Activated T-cell treated with anti-CD3 and anti-CD28 coated beads, Interleukin-2, amount 50 U/mL, for 72 hours (primary cell): ENCODE measurements around the gene SLC44A3. TPM values are rescaled to one million over a fixed set of nuclear protein-coding genes. Genes with fewer than 3 reads are reported as not detected.

Experiments used
- ATAC-seq, 2 donors: fragments of 150-1000 bp; cut with Tn5 transposase; replicated peaks in 1 of 2; 2 replicates each; pipeline ENCODE4 v1.10.0; 2021; ENCODE audit warnings: moderate library complexity in 2 of 2, mild to moderate bottlenecking in 1 of 2
- DNase-seq, 2 donors: peaks; one replicate each; pipeline ENCODE4 v3.0.0; 2021 to 2022; ENCODE audit warnings: mixed read lengths in 1 of 2
- H3K27ac Mint-ChIP-seq: one replicate; pipeline ENCODE4 v1.8.0; 2022; ENCODE audit warnings: mild to moderate bottlenecking, moderate library complexity, mixed read lengths
- H3K27me3 Mint-ChIP-seq: one replicate; pipeline ENCODE4 v1.8.0; 2022; ENCODE audit warnings: low read depth, mixed read lengths
- H3K36me3 Mint-ChIP-seq, 2 donors: one replicate each; pipeline ENCODE4 v1.8.0; 2022; ENCODE audit warnings: mixed read lengths in 2 of 2, mild to moderate bottlenecking in 1 of 2; ENCODE audit not compliant: insufficient read depth in 2 of 2
- H3K4me1 Mint-ChIP-seq: one replicate; pipeline ENCODE4 v1.8.0; 2022; ENCODE audit warnings: low read depth, mixed read lengths
- H3K4me3 Mint-ChIP-seq, 2 donors: one replicate each; pipeline ENCODE4 v1.8.0; 2022; ENCODE audit warnings: mild to moderate bottlenecking in 2 of 2, mixed read lengths in 2 of 2, moderate library complexity in 2 of 2
- H3K9me3 Mint-ChIP-seq, 2 donors: one replicate each; pipeline ENCODE4 v1.8.0; 2022; ENCODE audit warnings: mixed read lengths in 2 of 2
- total RNA-seq, 2 donors: library from RNA; stranded (reverse); gene quantifications; one replicate each; pipeline ENCODE4 v1.2.3, GENCODE V29; 2022

The SLC44A3 gene
- total RNA-seq, 2 donors from 2014 or later = not detected

GRCh38 chr1:94790670-94791069 lies 29.5 kb upstream of the SLC44A3 start:
- no peaks in the 10 kb centered on the region for H3K9me3 Mint-ChIP-seq
- no peak for ATAC-seq
- no peak overlapping the region for H3K27ac Mint-ChIP-seq
- peaks cover 10% of the 10 kb centered on the region for H3K4me1 Mint-ChIP-seq
- no peak for DNase-seq
- no peaks in the 10 kb centered on the region for H3K36me3 Mint-ChIP-seq
- H3K27me3 Mint-ChIP-seq = peaks cover 12% of the 10 kb centered on the region
- no peak overlapping the region for H3K4me3 Mint-ChIP-seq

DNA sequence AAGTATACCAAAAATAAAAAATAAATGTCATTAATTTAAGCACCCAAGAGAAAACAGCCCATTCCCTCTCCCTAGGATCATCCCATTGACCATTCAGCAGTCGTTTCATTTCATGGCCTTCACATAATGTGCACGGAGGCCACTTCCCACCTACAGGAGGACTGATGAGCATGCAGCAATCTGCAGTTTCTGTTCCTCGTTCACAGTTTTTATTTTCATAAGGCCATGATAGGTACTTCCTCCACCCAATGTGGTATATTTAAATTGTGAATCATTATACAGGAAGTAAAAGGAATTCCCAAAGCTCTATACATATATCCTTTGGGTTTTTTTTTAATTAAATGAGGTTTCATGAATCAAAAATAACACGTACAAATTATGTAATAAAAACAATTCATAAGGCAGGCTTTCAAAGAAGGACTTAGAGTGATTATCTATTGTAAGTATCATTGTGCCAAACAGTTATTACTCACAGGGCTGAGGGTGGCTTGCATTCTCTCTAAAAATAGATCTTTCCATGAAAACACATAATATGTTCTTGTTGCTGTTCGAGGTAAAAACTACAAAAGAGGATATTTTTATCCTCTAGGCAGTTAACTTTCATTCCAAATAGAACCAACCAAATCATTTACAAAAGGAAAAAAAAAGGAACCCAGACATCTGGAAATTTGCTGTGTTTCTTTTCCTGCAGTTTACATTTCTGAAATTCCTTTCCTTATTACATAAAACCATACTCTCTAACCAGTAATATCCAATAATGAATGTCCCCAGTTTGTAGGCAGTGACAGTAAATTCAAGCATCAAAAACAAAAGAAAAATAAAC lies 27.5 kb upstream of the SLC44A3 start:
- no peak overlapping the region for H3K4me3 Mint-ChIP-seq
- DNase-seq (no peak), ATAC-seq (no peak)
- peaks cover 10% of the 10 kb centered on the region for H3K4me1 Mint-ChIP-seq
- no peak overlapping the region for H3K27ac Mint-ChIP-seq
- H3K36me3 Mint-ChIP-seq = no peaks in the 10 kb centered on the region
- H3K9me3 Mint-ChIP-seq = no peaks in the 10 kb centered on the region
- H3K27me3 Mint-ChIP-seq = no peaks in the 10 kb centered on the region

DNA sequence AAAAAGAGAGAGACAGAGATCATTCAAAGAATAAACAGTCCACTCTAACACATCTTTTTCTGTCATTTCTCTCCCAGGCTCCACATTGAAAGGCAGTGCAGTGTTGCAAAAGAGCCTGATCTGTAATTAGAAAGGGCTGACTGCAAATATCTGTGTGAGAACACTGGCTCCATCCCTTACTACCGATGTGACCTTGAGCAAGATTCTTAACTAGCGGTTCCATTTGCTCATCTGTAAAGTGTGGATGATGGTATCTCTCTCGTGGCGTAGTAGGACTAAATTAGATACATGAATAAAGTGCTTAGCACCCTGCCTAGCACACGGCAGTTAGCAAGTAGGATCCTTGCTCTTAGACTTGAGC lies 26.9 kb upstream of the SLC44A3 start:
- DNase-seq = no peak
- peaks cover 10% of the 10 kb centered on the region for H3K4me1 Mint-ChIP-seq
- H3K27me3 Mint-ChIP-seq = no peaks in the 10 kb centered on the region
- ATAC-seq = no peak
- no peak overlapping the region for H3K27ac Mint-ChIP-seq
- no peaks in the 10 kb centered on the region for H3K36me3 Mint-ChIP-seq
- no peaks in the 10 kb centered on the region for H3K9me3 Mint-ChIP-seq
- H3K4me3 Mint-ChIP-seq = no peak overlapping the region

- DNase-seq = no peak
- Mint-ChIP-seq H3K36me3 (no peaks in the 10 kb centered on the region), H3K27ac (no peak overlapping the region), H3K4me3 (no peak overlapping the region), H3K4me1 (peaks cover 10% of the 10 kb centered on the region), H3K9me3 (no peaks in the 10 kb centered on the region), H3K27me3 (no peaks in the 10 kb centered on the region)
- no peak for ATAC-seq
These were observed 24.7 kb upstream of the SLC44A3 start for GRCh38 chr1:94795434-94795833.

DNA sequence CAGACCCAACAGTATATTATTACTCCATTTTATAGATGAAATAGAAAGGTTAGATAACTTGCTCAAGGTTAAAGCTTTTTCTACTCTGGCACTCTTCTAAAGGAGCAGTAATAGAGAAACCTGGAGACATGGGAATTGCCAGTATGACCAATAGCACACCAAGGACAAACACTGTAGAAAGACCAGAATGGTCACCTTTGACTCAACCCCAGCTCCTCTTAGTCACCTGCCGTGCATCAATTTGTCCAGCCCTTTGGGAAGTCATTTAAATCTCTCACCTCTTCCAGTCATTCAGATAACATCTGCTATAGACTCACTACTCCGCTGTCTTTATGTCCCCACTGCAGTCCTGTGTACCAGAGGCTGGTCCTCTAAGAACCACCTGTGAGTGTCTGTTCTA lies 23.9 kb upstream of the SLC44A3 start:
- Mint-ChIP-seq H3K9me3 (no peaks in the 10 kb centered on the region), H3K27ac (no peak overlapping the region), H3K4me1 (peaks cover 10% of the 10 kb centered on the region), H3K27me3 (no peaks in the 10 kb centered on the region), H3K4me3 (no peak overlapping the region), H3K36me3 (no peaks in the 10 kb centered on the region)
- no peak for ATAC-seq
- DNase-seq = no peak

DNA sequence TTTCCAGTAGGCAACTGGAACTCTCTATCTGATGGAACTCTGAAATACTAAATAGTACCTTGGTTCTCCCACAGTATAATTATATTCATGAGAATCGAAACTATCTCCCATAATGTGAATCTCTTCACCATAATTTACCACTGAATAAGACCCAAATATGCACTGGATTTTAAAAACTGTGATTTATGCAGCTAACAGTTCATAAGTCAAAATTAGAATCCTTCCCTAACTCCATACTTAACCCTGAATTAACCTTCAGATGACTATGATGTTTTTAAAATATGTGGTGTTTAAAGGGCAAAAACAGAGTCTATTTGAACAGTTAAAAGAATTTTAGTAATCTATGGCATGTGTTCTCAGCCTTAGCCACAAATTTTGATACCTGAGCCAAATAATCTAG lies 22.9 kb upstream of the SLC44A3 start:
- H3K27me3 Mint-ChIP-seq = no peaks in the 10 kb centered on the region

DNA sequence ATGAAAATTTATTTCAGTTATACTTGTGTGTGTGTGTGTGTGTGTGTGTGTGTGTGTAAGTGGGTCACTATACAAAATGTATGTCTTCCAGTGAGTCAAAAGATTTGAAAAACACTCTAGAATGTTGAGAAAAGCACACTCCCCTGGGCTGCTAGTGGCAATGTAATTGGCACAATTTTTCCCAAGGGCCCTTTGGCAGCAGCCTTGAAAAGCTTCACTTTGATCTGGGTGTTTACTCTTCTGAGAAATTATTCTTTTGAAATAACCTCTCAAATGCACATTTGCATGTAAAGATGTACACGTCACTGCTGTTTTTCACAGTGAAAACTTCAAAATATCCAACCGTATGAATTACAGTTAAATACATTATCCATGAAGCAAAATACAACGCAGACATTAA lies 22.1 kb upstream of the SLC44A3 start:
- no peak overlapping the region for H3K4me3 Mint-ChIP-seq
- ATAC-seq (no peak), DNase-seq (no peak)
- H3K9me3 Mint-ChIP-seq = no peaks in the 10 kb centered on the region
- no peaks in the 10 kb centered on the region for H3K36me3 Mint-ChIP-seq
- H3K27ac Mint-ChIP-seq = peak overlapping the region; percentile 31
- H3K27me3 Mint-ChIP-seq = no peaks in the 10 kb centered on the region
- H3K4me1 Mint-ChIP-seq = peaks cover 7% of the 10 kb centered on the region

More for the DNA sequence above, 22.9 kb upstream of the SLC44A3 start:
- Mint-ChIP-seq H3K36me3 (no peaks in the 10 kb centered on the region), H3K9me3 (no peaks in the 10 kb centered on the region), H3K4me3 (no peak overlapping the region), H3K4me1 (peaks cover 11% of the 10 kb centered on the region), H3K27ac (no peak overlapping the region)
- ATAC-seq (no peak), DNase-seq (no peak)

- Mint-ChIP-seq H3K9me3 (no peaks in the 10 kb centered on the region), H3K4me1 (peaks cover 7% of the 10 kb centered on the region), H3K36me3 (no peaks in the 10 kb centered on the region), H3K4me3 (no peak overlapping the region), H3K27ac (peak overlapping the region; percentile 31), H3K27me3 (no peaks in the 10 kb centered on the region)
- DNase-seq (no peak), ATAC-seq (no peak)
These were observed 21.7 kb upstream of the SLC44A3 start for GRCh38 chr1:94798462-94798861.

DNA sequence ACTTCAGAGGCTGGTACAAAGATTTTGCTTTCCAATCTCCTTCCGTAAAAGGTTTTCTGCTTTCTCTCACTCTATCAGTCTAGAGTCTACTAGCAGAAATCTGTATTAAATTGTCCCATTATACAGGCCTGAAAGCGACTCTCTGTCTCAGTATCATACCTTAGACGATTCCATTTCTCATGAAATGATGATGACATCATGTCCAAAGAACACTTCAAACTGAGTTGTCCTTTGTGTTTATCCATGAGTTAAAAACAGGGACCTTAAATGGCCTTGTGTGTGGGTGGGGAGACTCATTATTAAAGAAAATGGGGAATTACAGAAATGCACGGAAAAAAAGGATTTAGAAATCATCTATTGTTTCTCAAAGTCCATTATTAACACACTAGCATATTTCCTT lies 21.0 kb upstream of the SLC44A3 start:
- no peak overlapping the region for H3K27ac Mint-ChIP-seq
- H3K4me3 Mint-ChIP-seq = no peak overlapping the region
- ATAC-seq (no peak), DNase-seq (no peak)
- no peaks in the 10 kb centered on the region for H3K9me3 Mint-ChIP-seq
- H3K36me3 Mint-ChIP-seq = no peaks in the 10 kb centered on the region
- H3K27me3 Mint-ChIP-seq = no peaks in the 10 kb centered on the region
- peaks cover 7% of the 10 kb centered on the region for H3K4me1 Mint-ChIP-seq

DNA sequence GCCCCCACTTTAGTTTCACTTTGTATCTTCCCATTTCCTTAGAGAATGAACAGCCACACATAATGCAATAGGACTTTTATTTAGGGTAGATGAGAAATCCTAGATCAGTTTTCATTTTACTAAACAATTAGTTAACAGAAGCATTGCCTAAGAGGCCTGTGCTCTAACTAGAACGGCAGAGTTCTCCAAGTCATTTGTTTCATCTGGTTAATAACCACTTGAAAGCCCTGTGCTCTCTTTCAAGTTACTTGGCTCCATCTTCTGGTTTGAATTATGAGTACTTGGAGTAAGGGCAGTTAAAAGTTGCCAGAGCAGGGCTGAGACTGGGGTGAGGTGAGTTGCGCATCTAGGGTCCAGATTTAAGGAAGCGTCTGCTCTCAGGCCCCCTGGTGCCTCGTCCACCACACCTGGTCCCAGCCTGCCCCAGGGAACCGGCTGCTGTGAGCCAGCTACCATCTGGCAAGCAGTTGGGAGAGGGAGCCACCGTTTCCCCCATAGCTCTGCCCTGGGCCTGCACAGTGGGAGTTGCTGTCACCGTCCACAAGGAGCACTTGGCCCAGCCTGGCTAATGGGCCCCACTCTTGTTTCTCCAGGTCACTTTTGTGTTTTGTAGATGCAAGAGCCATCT lies 18.1 kb upstream of the SLC44A3 start:
- H3K36me3 Mint-ChIP-seq = no peaks in the 10 kb centered on the region
- H3K27me3 Mint-ChIP-seq = peaks cover 7% of the 10 kb centered on the region
- ATAC-seq = peak; percentile 49 to 50
- DNase-seq = no peak
- peak overlapping the region; percentile 18 to 19 for H3K4me3 Mint-ChIP-seq
- H3K4me1 Mint-ChIP-seq = peaks cover 7% of the 10 kb centered on the region
- H3K9me3 Mint-ChIP-seq = no peaks in the 10 kb centered on the region
- no peak overlapping the region for H3K27ac Mint-ChIP-seq

GRCh38 chr1:94803106-94803505 lies 17.1 kb upstream of the SLC44A3 start:
- peaks cover 7% of the 10 kb centered on the region for H3K4me1 Mint-ChIP-seq
- H3K4me3 Mint-ChIP-seq = no peak overlapping the region
- H3K36me3 Mint-ChIP-seq = no peaks in the 10 kb centered on the region
- DNase-seq (no peak), ATAC-seq (no peak)
- H3K9me3 Mint-ChIP-seq = no peaks in the 10 kb centered on the region
- peaks cover 7% of the 10 kb centered on the region for H3K27me3 Mint-ChIP-seq
- no peak overlapping the region for H3K27ac Mint-ChIP-seq

DNA sequence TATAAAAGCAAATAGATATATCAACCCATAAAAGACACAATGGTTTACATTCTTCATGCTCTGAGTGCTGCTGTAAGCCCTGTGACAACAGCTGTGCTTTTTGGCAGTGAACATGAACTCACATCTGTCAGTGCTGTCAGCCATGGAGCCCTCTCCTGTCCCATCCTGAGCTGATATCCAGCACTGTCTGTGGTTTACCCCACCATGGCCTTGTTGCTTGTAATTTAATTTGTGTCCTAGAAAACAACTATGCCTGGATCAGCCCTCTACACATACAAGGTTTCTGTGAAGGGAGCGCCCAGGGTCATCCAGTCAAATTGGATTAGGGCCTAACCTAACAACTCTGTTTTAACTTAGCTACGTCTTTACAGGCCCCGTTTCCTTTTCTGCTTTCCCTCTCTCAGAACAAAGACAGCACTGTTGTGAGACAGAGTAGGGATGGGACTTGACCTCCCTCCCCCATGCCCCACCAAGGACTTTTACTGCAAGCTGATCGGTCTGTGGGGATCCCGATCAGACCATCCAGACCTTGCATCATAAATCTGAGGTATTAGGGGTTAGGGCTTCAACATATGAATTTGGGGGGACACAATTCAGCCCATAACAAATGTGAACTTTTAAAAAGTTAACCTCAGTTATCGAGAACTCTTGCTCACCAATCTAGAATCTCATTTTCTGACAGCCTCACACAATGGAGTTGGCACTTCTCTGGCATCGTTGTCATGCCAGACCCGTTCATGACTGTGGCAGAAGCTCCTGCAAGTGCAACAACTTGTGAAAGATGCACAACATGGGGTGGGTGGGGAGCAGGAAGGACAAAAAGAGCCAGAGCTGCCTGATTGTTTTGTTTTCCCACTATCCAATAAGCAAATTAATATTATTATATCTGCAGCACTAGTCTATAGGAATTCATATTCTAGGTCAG lies 16.4 kb upstream of the SLC44A3 start:
- Mint-ChIP-seq H3K27ac (no peak overlapping the region), H3K4me1 (peaks cover 7% of the 10 kb centered on the region), H3K36me3 (no peaks in the 10 kb centered on the region), H3K4me3 (no peak overlapping the region), H3K27me3 (peaks cover 7% of the 10 kb centered on the region), H3K9me3 (no peaks in the 10 kb centered on the region)
- DNase-seq = no peak
- ATAC-seq = no peak

DNA sequence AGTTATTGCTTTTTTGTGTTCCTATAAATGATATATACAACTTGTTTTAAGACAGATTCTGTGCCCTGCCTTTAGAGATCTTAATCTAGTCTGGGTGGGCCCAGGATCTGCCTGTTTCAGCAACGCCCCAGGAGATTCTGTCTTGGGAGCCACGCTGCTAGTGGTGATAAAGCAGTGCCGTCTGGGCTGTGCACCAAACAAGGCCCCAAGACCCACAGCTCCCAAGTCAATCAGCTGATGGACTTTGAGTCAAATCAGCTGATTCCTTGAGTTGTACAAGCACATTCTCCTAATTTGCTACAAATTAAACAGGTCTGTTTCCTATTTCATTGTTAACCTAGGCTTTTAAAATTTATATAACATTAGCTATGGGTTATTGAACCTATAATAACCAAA lies 15.7 kb upstream of the SLC44A3 start:
- no peaks in the 10 kb centered on the region for H3K36me3 Mint-ChIP-seq

More for the DNA sequence above, 15.7 kb upstream of the SLC44A3 start:
- peaks cover 7% of the 10 kb centered on the region for H3K4me1 Mint-ChIP-seq
- peaks cover 7% of the 10 kb centered on the region for H3K27me3 Mint-ChIP-seq
- H3K27ac Mint-ChIP-seq = no peak overlapping the region
- no peak overlapping the region for H3K4me3 Mint-ChIP-seq
- H3K9me3 Mint-ChIP-seq = no peaks in the 10 kb centered on the region
- ATAC-seq = no peak
- DNase-seq = no peak
